Measurements from ENCODE around the gene KCNH1.

The KCNH1 gene

DNA sequence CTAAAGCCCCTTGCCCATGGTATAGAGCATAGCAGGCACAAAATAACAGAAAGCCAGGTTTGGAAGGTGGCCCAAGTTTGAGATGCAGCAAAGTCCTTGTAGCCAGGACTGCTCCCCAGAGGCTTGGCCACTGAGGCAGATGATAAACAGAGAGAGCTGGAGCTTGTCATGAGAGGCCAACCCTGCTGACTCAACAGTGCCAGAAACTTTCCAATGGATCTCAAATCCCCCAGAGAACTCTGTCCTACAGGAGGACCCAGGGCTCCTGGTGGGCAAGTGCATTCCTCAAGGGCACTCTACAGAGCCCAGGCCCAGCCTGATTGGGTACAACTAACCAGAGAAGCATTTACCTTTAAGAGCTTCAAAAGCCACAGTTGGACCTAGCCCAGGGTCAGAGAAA is 280.7 kb downstream of the KCNH1 start:
- TF ChIP-seq, protein P1, sequence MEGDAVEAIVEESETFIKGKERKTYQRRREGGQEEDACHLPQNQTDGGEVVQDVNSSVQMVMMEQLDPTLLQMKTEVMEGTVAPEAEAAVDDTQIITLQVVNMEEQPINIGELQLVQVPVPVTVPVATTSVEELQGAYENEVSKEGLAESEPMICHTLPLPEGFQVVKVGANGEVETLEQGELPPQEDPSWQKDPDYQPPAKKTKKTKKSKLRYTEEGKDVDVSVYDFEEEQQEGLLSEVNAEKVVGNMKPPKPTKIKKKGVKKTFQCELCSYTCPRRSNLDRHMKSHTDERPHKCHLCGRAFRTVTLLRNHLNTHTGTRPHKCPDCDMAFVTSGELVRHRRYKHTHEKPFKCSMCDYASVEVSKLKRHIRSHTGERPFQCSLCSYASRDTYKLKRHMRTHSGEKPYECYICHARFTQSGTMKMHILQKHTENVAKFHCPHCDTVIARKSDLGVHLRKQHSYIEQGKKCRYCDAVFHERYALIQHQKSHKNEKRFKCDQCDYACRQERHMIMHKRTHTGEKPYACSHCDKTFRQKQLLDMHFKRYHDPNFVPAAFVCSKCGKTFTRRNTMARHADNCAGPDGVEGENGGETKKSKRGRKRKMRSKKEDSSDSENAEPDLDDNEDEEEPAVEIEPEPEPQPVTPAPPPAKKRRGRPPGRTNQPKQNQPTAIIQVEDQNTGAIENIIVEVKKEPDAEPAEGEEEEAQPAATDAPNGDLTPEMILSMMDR (IDR thresholded peaks at IDR 0.05; ENCODE audit: low read depth, low read length, missing control alignments): no peak
- no peak for DNase-seq (ENCODE audit: low read depth)
- H3K4me3 ChIP-seq (ENCODE audit: low read depth, low read length): no peak overlapping the region

DNA sequence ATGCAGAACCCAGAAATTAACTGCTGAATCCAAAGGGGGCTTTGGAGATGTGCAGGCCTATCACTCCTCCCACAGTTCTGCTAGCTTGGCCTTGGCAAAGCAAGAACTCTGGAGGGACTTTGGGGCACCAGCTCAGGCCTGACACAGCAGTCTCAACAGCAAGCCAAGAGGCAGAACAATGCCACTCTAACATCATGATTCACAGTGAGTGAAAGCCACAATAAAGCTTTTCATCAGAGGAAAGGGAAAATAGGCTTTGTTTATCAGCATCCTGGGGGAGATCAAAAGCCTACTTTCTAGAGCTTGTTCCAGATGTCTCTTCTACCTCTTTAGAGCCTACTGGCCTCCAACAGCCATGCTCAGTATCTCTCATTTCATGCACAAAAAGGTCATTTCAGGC is 283.4 kb downstream of the KCNH1 start:
- TF ChIP-seq, protein P1 (IDR thresholded peaks at IDR 0.05; ENCODE audit: low read depth, low read length, missing control alignments): no peak
- no peak overlapping the region for H3K4me3 ChIP-seq (ENCODE audit: low read depth, low read length)
- DNase-seq (ENCODE audit: low read depth): no peak

DNA sequence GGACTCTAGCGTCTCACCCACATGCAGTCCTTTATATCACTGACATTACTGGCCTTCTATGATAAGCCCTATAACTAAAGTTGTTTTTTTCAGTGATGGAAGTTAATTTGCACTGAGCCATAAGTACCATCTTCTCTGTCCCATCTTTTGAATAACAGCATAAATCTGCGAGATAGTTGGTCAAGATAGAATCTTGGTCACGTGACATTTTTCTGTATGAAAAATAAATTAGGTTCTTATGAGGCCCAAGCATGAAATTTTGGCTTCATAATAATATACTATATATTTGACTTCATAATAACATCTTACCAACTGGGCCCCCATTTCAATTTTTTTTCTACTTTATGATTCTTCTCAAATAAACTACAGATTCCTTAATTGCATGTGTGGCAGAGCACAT is 285.5 kb downstream of the KCNH1 start:
- TF ChIP-seq, protein P1 (IDR thresholded peaks at IDR 0.05; ENCODE audit: low read depth, low read length, missing control alignments): no peak
- no peak for DNase-seq (ENCODE audit: low read depth)
- no peak overlapping the region for H3K4me3 ChIP-seq (ENCODE audit: low read depth, low read length)

DNA sequence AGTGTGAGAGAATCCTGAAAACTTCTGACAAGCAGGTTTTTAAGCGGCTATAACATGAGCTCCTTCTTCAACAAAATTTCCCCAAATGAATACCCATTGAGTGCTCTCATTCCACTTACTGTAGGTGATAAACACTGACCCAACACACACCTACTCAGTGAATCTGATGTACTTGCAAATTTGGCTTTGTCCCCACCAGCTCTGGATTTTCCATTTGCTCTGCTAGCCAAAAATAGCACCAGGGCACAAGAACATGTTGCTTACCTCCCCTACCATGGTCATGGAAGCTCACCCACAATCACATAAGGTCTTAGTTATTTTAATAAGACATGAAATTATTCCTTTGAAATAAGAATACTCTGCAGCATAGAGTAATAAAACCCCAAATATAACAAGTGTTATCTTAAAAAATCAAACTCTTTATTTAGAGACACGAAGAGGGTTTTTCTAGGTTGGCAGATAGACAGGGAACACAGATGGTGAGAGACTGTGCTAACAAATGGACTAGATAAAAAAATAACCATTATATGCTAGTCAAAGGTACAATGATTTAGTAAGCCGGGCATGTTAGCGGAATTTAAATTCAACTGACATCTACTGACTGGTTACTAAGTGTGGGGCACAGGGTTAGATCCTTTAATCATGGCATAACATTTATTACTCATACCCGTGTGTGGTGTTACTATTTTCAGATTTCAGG is 291.9 kb downstream of the KCNH1 start:
- DNase-seq (ENCODE audit: low read depth): no peak
- H3K4me3 ChIP-seq (ENCODE audit: low read depth, low read length): no peak overlapping the region
- TF ChIP-seq, protein P1 (IDR thresholded peaks at IDR 0.05; ENCODE audit: low read depth, low read length, missing control alignments): no peak

DNA sequence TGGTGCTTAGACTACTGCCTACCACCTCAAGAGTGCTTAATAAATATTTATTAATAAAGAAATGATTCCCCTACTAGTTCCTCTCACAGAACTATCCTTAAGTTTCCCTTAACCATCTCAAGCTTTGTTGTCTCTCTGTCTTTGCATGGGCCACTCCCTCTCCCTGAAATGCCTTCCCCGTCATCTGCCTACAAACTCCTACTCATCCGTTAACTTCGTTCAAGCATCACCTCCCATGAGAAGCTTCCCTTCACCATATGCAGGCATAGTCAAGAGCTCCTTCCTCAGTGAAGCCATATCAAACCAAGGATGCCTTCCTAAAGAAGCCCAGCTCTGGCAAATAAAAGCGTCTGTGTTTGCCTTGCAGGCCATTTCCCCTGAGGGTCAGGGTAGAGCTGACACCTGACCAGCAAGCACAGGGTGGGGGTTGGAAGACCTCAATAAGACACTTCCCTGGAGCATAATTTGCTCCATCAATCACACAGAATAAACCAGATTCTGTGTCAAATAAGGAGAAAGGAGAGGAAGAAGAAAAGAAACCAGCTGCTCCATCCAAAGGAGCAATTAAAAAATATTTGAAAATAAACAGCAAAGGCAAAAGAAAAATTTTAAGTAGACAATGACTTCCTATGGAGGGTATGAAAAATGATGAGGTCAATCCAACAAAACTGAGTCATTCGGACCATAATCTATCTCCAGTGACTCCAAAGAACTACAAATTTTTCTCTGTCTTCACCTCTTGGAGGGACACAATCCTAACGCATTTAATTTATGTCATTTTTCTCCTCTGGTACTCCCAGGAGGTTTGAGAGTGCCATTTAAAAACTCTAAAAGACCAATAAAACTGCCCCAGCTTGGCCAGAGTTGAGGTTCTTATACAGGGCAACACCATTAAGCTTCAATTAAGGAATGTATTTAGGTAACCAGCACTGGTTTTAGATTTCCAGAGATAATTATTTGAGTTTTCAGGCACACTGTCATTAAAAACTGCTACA is 303.6 kb downstream of the KCNH1 start:
- no peak overlapping the region for H3K4me3 ChIP-seq (ENCODE audit: low read depth, low read length)
- no peak for DNase-seq (ENCODE audit: low read depth)
- TF ChIP-seq, protein P1 (IDR thresholded peaks at IDR 0.05; ENCODE audit: low read depth, low read length, missing control alignments): no peak

DNA sequence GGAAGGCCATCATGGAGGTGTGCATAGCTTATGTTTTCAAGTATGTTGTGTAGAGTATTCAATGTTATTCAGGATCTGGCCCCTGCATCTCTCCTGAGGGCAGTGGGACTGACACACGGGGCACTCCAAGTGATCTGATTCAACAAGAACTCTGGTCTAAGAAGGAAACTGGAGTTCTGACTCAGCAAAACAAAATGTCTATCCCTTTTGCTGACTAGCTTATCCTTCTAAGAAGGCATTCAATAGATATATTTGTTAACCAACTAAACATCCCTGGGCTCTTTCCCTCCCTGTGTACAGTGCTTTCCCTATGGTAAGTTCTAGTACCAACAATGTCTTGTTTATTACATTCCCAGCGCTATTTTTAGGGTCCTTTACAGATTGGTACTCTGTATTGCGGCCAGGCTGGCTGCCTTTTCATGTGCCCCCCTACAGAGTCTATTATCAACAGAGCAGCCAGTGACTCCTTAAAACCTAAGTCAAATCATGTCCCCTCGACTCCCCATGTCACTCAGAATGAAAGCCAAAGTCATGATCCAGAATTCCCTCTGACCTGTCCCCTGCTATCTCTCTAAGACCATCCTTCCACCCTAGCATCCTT is 304.9 kb downstream of the KCNH1 start:
- TF ChIP-seq, protein P1 (IDR thresholded peaks at IDR 0.05; ENCODE audit: low read depth, low read length, missing control alignments): no peak
- H3K4me3 ChIP-seq (ENCODE audit: low read depth, low read length): no peak overlapping the region
- DNase-seq (ENCODE audit: low read depth): no peak

All from GM12864 (cell line).